Activated B cell treated with CpG ODN at 0.5 μM for 24 hours (primary cell): ENCODE measurements around the gene YBX2. TPM values are rescaled to one million over a fixed set of nuclear protein-coding genes. Genes with fewer than 3 reads are reported as not detected.
A peak's percentile ranks its signal among the peaks of the same experiment; 100 is the strongest.

Source experiments
- ATAC-seq: fragments of 200-7000 bp; cut with Tn5 transposase; one replicate; pipeline ENCODE4 v1.10.0; 2021; ENCODE audit warnings: low read depth, mild to moderate bottlenecking, moderate library complexity
- CTCF ChIA-PET: fragments of 350-600 bp; sonication (Branson Sonifier 250); formaldehyde crosslinking; loops from one replicate; lab custom pipeline; 2021; ENCODE audit warnings: antibody characterized with exemption; lab: Charles Lee
- POLR2A ChIA-PET: fragments of 350-600 bp; sonication (Branson Sonifier 250); formaldehyde crosslinking; loops from one replicate; lab custom pipeline; 2021; ENCODE audit warnings: antibody characterized with exemption; lab: Charles Lee
- DNase-seq: peaks from one replicate; pipeline ENCODE4 v3.0.0; 2022
- H3K27ac Mint-ChIP-seq: one replicate; pipeline ENCODE4 v1.8.0; 2020; ENCODE audit warnings: mixed read lengths
- H3K27me3 Mint-ChIP-seq: one replicate; pipeline ENCODE4 v1.8.0; 2021; ENCODE audit warnings: mixed read lengths
- H3K36me3 Mint-ChIP-seq: one replicate; pipeline ENCODE4 v1.8.0; 2021; ENCODE audit warnings: low read depth, mixed read lengths
- H3K4me1 Mint-ChIP-seq: one replicate; pipeline ENCODE4 v1.8.0; 2021; ENCODE audit warnings: mixed read lengths
- H3K4me3 Mint-ChIP-seq: one replicate; pipeline ENCODE4 v1.8.0; 2020; ENCODE audit warnings: mild to moderate bottlenecking, mixed read lengths
- H3K9me3 Mint-ChIP-seq: one replicate; pipeline ENCODE4 v1.8.0; 2020; ENCODE audit warnings: mixed read lengths
- intact Hi-C: fragments of 100-400 bp; cut with micrococcal nuclease; formaldehyde crosslinking; loops from one replicate; pipeline ENCODE4 v1.15.1; 2024
- total RNA-seq: library from RNA; stranded (reverse); gene quantifications from 2 replicates; pipeline ENCODE4 v1.2.3, GENCODE V29; 2022
- TF ChIP-seq, protein P1 (sequence below): fragments of 200-600 bp; IDR thresholded peaks from one replicate; pipeline ENCODE4 v1.8.0; 2022; ENCODE audit warnings: antibody characterized with exemption, mild to moderate bottlenecking

Gene YBX2
- total RNA-seq, 1 donor from 2014 or later, result 0.16 TPM

DNA sequence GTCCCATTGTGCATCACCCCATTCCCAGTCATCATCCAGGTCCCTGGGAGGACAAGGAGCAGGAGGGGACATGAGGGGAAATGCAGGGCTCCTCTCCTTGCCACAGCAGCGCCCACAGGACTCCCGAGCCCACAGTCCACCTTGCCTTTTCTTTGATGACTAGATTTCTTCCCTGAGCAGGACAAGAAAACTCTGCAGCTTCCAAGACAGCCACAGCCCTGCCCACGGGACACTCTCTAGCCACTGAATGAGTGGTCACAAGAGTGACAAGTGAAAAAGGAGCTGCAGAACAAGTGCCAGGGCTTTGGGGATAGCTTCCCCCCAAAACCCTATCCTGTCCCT lies 30.0 kb upstream of the YBX2 start:
- intact Hi-C loops, result loop anchor here (1.0 kb wide), 3 partner anchors 21 to 43 kb away; partner anchors contain the start of genes KCTD11 and SLC2A4
- Mint-ChIP-seq H3K9me3 (no peaks in the 10 kb centered on the region), H3K36me3 (peaks cover 72% of the 10 kb centered on the region), H3K27ac (no peak overlapping the region), H3K4me3 (no peak overlapping the region), H3K27me3 (no peaks in the 10 kb centered on the region), H3K4me1 (peaks cover 16% of the 10 kb centered on the region)
- TF ChIP-seq, protein P1, sequence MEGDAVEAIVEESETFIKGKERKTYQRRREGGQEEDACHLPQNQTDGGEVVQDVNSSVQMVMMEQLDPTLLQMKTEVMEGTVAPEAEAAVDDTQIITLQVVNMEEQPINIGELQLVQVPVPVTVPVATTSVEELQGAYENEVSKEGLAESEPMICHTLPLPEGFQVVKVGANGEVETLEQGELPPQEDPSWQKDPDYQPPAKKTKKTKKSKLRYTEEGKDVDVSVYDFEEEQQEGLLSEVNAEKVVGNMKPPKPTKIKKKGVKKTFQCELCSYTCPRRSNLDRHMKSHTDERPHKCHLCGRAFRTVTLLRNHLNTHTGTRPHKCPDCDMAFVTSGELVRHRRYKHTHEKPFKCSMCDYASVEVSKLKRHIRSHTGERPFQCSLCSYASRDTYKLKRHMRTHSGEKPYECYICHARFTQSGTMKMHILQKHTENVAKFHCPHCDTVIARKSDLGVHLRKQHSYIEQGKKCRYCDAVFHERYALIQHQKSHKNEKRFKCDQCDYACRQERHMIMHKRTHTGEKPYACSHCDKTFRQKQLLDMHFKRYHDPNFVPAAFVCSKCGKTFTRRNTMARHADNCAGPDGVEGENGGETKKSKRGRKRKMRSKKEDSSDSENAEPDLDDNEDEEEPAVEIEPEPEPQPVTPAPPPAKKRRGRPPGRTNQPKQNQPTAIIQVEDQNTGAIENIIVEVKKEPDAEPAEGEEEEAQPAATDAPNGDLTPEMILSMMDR, result no peak
- DNase-seq (no peak), ATAC-seq (no peak)
- ChIA-PET CTCF (interaction anchor here (0.7 to 2.2 kb wide), 8 partner anchors 9 to 151 kb away, joined by 3 to 18 read pairs (median 3); partner anchors contain the start of genes ACAP1 and GPS2), POLR2A (interaction anchor here (0.7 to 3.6 kb wide), 6 partner anchors 8 to 27 kb away, joined by 3 to 20 read pairs (median 4); partner anchors contain the start of gene ACAP1)

DNA sequence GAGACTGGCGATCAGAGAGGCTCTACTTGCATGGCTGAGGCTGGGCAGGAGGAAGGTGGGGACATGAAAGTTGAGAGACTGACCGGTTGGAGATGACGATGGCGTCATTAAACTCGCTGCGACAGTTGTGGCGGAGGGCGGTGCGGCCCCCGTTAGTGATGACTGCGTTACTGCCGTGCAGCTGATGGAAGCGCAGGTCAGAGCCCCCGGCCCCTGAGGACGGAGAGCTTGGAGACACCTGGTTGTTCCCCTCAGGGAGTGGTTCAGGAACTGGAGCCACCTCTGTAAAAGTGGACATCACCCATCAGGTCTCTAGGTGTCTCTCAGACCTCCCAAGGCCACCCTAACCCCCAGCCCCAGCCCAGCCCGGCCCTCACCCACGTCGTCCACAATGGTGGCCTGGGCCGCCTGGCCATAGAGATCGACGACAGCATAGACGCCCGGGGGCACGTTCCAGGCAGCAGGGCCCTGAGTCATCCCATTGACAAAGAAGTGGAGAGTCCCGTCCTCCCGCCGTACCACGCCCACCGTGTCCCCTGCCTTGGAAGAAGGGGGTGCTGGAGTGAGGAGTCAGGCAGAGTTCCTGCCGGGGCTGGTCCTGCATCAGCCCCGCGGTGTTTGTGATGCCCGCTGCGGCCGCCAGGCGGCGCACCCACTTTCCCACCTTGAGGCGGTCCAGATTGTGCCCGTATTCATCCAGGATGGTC lies 29.4 kb upstream of the YBX2 start:
- TF ChIP-seq, protein P1, result peak; percentile 64
- Mint-ChIP-seq H3K27ac (no peak overlapping the region), H3K27me3 (no peaks in the 10 kb centered on the region), H3K4me3 (no peak overlapping the region), H3K9me3 (no peaks in the 10 kb centered on the region), H3K36me3 (peaks cover 71% of the 10 kb centered on the region), H3K4me1 (peaks cover 15% of the 10 kb centered on the region)
- intact Hi-C loops, result loop anchor here (1.0 kb wide), 3 partner anchors 21 to 43 kb away; partner anchors contain the start of genes KCTD11 and SLC2A4
- DNase-seq (peak; percentile 62), ATAC-seq (peak; percentile 41)
- ChIA-PET POLR2A (interaction anchor here (0.9 to 1.3 kb wide), 3 partner anchors 8 to 27 kb away, joined by 3 to 7 read pairs (median 4); partner anchors contain the start of gene ACAP1), CTCF (interaction anchor here (0.7 to 2.2 kb wide), 6 partner anchors 10 to 26 kb away, joined by 3 to 18 read pairs (median 5); partner anchors contain the start of gene ACAP1)

DNA sequence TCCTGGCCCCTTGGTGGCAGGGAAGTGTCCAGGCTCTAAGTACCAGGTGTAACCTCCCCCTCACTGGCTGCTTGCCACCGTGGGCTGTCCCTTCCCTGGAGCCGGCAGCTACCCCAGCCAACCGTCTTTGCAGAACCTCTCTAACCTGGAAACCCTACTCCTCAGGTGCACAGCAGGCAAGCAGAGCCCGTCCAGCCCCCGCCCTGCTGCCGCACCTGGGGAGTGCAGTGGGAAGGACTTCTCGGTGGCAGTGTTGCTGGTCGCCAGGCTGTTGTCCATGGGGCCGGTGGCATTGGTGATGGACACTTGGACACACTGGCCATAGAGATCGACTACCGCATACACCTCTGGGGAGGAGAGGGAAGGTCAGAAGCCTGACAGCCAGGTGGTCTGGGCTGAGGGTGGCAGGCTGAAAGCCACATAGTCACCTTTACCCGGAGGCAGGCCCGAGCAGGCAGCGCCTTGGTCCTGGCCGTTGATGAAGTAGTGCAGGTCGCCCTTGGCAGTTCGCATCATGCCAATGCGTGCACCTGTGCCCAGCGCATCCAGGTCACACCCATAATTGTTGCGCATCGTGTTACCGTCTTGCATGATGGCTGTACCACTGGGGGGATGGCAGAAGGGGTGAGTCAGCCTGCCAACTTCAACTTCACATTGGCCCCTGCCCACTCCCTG lies 28.2 kb upstream of the YBX2 start:
- Mint-ChIP-seq H3K9me3 (no peaks in the 10 kb centered on the region), H3K36me3 (peaks cover 82% of the 10 kb centered on the region), H3K27ac (no peak overlapping the region), H3K27me3 (no peaks in the 10 kb centered on the region), H3K4me3 (no peak overlapping the region), H3K4me1 (peaks cover 3% of the 10 kb centered on the region)
- ChIA-PET CTCF (interaction anchor here (0.9 kb wide), 1 partner anchor 24 kb away, joined by 3 read pairs; no protein-coding TSS in a partner anchor), POLR2A (interaction anchor here (0.8 to 1.5 kb wide), 2 partner anchors 14 to 27 kb away, joined by 3 to 4 read pairs; partner anchors contain the start of gene ACAP1)
- no peak for ATAC-seq
- intact Hi-C loops, result no loop called here
- DNase-seq, result no peak
- TF ChIP-seq, protein P1, result no peak

DNA sequence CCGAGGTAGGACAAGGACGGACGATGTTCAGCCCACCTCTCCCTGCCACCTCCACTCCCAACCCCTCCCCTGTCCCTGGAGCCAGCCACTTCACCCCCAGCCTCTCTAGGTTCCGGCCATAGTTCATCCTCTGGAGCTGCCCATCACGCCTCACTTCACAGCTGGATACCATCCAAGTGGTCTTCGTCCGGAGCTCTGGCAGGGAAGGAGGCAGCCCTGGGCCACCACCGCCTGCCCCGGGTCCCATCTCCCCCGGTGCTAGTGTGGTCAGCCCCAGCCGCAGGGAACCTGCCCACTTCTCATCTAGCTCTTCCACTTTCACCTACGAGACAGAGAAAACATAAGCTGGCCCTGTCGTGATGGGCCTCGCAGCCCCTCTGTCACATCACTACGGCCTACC lies 27.0 kb upstream of the YBX2 start:
- intact Hi-C loops, result no loop called here
- Mint-ChIP-seq H3K27ac (no peak overlapping the region), H3K9me3 (no peaks in the 10 kb centered on the region), H3K4me1 (peaks cover 4% of the 10 kb centered on the region), H3K27me3 (no peaks in the 10 kb centered on the region), H3K4me3 (no peak overlapping the region), H3K36me3 (peaks cover 83% of the 10 kb centered on the region)
- ATAC-seq (no peak), DNase-seq (no peak)
- TF ChIP-seq, protein P1, result no peak
- ChIA-PET POLR2A (interaction anchor here (0.6 to 1.5 kb wide), 3 partner anchors 12 to 28 kb away, joined by 3 to 4 read pairs (median 3); partner anchors contain the start of gene ACAP1), CTCF (interaction anchor here (0.8 to 1.0 kb wide), 4 partner anchors 8 to 30 kb away, joined by 3 read pairs; no protein-coding TSS in a partner anchor)
